IPS-15b (cell line): Measurements from ENCODE around the gene AAGAB.
"Not testable (repeated sequence)": the region's sequence is repeated elsewhere in the genome, so short reads cannot be mapped to it uniquely, and the experiment has no call there.

Source experiments
- H3K27me3 ChIP-seq: one replicate; pipeline ENCODE4 v1.6.1; 2013; ENCODE audit warnings: low read length; ENCODE audit not compliant: control insufficient read depth, insufficient read depth
- H3K36me3 ChIP-seq: one replicate; pipeline ENCODE4 v1.6.1; 2013; ENCODE audit warnings: low read length; ENCODE audit not compliant: control insufficient read depth, insufficient read depth
- H3K4me1 ChIP-seq: one replicate; pipeline ENCODE4 v1.6.1; 2013; ENCODE audit warnings: mild to moderate bottlenecking, low read length; ENCODE audit not compliant: control insufficient read depth, insufficient read depth
- H3K4me3 ChIP-seq: one replicate; pipeline ENCODE4 v1.5.1; 2013; ENCODE audit warnings: low read depth, low read length
- H3K9ac ChIP-seq: one replicate; pipeline ENCODE4 v1.6.1; 2013; ENCODE audit warnings: low read depth, mild to moderate bottlenecking, low read length
- H3K9me3 ChIP-seq: one replicate; pipeline ENCODE4 v1.6.1; 2013; ENCODE audit warnings: mild to moderate bottlenecking, low read length; ENCODE audit not compliant: control insufficient read depth, insufficient read depth

AAGAB gene

DNA sequence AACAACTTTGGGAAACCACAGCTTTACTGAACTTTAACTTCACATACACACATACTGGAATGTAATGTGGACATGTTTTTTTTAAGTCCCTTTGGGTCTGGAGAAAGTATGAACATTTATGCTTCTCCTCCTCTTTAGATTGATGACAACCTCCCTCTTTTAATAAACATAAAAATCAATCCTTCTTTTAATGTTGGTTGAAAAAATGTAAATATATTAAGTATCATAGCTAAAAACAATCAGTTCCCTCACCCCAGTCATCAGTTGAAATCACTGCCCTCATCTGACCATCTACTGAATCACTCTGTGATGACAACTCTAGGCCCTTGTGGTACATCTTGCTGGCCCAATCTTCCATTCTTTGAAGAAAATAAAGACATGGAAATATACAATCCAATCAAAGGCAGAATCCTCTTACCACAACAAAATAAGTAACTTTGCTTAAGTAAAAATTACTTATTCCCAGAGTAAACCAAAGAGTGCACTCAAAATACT is 6.4 kb downstream of the AAGAB start:
- H3K9me3 ChIP-seq = no peaks in the 10 kb centered on the region
- H3K4me1 ChIP-seq = no peaks in the 10 kb centered on the region
- no peaks in the 10 kb centered on the region for H3K27me3 ChIP-seq
- no peak overlapping the region for H3K4me3 ChIP-seq
- H3K9ac ChIP-seq = no peak overlapping the region
- no peaks in the 10 kb centered on the region for H3K36me3 ChIP-seq

- H3K9me3 ChIP-seq, H3K36me3 ChIP-seq, H3K4me1 ChIP-seq, H3K9ac ChIP-seq, H3K4me3 ChIP-seq, H3K27me3 ChIP-seq: not testable (repeated sequence)
These were observed 7.9 kb downstream of the AAGAB start for GRCh38 chr15:67246606-67247005.

DNA sequence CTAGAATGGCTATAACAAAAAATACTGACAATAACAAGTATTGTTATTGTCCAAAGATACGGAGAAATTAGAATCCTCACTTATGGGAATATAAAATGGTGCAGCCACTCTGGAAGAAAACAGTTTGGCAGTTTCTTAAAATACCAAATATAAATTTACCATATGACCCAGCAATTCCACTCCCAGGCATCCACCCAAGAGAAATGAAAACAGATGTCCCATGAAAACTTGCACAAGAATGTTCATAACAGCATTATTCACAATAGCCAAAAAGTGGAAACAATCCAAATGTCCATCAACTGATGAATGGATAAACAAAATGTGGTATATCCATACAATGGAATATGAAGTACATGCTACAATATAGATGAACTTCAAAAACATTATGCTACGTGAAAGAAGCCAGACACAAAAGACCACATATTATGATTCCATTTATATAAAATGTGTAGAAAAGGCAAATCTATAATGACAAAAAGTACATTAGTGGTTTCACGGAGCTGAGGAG is 9.4 kb downstream of the AAGAB start:
- Histone ChIP-seq H3K4me3 (no peak overlapping the region), H3K9me3 (no peaks in the 10 kb centered on the region), H3K27me3 (no peaks in the 10 kb centered on the region), H3K4me1 (no peaks in the 10 kb centered on the region), H3K9ac (no peak overlapping the region), H3K36me3 (no peaks in the 10 kb centered on the region)

DNA sequence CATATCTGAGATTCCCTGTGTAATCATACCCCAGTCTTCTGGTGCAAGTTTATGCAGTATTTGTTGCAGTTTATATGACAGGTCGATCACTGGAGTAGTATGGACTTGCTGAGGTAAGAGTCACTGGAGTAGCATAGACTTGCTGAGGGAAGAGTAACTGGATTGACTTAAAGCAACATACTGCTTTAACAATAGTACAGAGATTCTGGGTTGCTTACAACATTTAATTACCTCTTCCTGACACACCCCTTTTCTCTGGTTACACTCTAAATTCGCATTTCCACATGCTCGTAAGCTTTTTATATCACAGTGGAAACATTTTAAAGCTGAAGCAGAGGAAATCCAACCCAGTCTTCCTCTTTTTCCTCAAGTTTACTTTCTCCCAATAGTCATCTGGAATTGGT is 11.8 kb downstream of the AAGAB start:
- Histone ChIP-seq H3K4me1 (no peaks in the 10 kb centered on the region), H3K9me3 (no peaks in the 10 kb centered on the region), H3K4me3 (no peak overlapping the region), H3K36me3 (no peaks in the 10 kb centered on the region), H3K9ac (no peak overlapping the region), H3K27me3 (no peaks in the 10 kb centered on the region)

DNA sequence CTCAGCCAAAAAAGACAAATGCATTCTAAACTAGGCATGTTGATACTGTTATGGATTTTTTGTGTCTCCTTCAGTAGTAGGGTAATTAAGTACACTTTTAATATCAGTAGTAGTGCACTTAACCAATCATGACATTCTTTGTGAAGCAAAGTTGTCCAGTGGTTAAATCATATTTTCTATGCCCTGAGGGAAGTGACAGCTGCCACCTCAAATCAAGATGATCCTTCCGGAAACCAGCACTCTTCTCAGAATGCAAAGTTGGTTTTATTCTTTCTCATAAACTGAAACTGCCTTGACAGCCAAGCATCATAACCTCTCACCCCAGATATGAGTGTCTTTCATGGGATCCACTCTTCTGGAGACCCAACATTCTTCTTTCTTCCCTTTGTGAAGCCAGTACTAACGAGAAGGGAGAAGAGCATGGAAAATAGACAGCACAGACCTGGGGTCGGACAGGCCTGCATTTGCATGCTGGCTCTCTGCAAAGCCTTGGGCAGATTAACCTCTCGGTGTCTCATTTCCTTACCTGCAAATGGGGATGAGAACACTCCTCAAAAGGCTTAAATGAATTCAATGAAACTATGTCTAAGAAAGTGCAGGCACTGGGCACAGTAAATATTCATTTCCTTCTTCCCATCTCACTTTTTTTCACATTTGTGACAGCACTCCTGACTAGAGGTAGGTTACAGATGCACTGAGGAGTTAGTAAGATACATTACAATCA is 13.2 kb downstream of the AAGAB start:
- H3K9ac ChIP-seq = no peak overlapping the region
- H3K4me1 ChIP-seq = no peaks in the 10 kb centered on the region
- no peaks in the 10 kb centered on the region for H3K9me3 ChIP-seq
- no peak overlapping the region for H3K4me3 ChIP-seq
- no peaks in the 10 kb centered on the region for H3K27me3 ChIP-seq
- no peaks in the 10 kb centered on the region for H3K36me3 ChIP-seq

DNA sequence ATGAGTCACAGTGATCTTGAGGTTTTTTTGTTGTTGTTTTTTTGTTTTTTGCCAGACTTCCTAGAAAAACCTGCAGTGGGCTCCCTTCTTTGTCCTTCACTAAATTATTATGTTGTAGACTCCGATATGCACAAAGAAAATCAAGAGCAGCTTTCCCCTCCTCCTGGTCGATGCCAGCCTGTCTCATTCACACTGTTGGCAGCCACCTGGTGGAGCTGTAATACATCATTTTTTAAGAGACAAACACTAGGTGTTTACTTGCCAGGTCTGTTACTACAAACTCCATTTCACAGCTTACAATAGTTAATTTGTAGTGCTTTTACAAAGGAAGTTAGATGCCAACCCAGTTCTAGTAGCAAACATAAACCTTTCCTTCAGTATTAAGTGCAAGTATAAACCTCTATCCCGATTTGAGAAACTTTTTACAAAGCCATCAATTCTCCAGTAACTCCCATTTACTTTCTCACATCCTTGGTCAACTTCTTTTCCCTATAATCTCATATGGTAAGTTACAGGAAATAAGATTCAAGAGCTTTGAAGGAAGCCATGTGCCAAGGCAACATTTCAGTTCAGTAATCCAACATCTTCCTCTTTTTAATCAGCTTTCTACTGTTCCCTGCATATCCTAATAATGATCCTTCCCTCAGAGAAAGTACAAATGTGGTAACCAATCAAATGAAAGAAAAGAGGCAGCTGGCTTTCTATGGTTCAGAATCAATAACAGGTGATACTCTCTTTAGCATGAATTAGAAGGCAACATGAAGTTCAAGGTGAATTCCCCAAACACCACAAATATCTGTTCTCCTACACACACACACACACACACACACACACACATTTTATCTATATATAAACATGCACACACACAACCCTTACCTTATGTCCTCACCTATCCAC is 14.0 kb downstream of the AAGAB start:
- H3K4me1 ChIP-seq = no peaks in the 10 kb centered on the region
- H3K9ac ChIP-seq = no peak overlapping the region
- H3K27me3 ChIP-seq = no peaks in the 10 kb centered on the region
- H3K4me3 ChIP-seq = no peak overlapping the region
- H3K9me3 ChIP-seq = no peaks in the 10 kb centered on the region
- no peaks in the 10 kb centered on the region for H3K36me3 ChIP-seq

GRCh38 chr15:67232591-67232990 is 21.9 kb downstream of the AAGAB start:
- Histone ChIP-seq H3K4me3 (no peak overlapping the region), H3K9ac (no peak overlapping the region), H3K27me3 (no peaks in the 10 kb centered on the region), H3K4me1 (no peaks in the 10 kb centered on the region), H3K9me3 (no peaks in the 10 kb centered on the region), H3K36me3 (no peaks in the 10 kb centered on the region)

DNA sequence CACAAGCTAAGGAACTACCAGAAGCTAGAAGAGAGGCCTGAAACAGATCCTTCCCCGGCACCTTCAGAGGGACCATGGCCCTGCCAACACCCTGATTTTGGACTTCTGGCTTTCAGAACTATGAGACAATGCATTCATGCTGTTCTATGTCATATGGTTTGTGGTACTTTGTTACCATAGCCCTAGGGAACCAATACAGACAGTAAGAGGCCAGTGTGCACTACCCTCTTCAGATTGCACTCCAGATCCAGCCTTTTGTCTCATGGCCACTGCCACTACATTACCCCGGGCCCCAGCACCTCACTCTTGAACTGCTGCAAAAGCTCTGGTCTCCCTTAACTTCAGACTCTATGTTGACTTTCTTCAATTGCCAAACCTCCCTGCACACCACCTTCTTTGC is 24.0 kb downstream of the AAGAB start:
- Histone ChIP-seq H3K9me3 (no peaks in the 10 kb centered on the region), H3K36me3 (no peaks in the 10 kb centered on the region), H3K9ac (no peak overlapping the region), H3K27me3 (no peaks in the 10 kb centered on the region), H3K4me1 (no peaks in the 10 kb centered on the region), H3K4me3 (no peak overlapping the region)

- no peak overlapping the region for H3K9ac ChIP-seq
- H3K4me3 ChIP-seq = no peak overlapping the region
- H3K4me1 ChIP-seq = no peaks in the 10 kb centered on the region
- H3K27me3 ChIP-seq = no peaks in the 10 kb centered on the region
- no peaks in the 10 kb centered on the region for H3K9me3 ChIP-seq
- no peaks in the 10 kb centered on the region for H3K36me3 ChIP-seq
These were observed 26.2 kb downstream of the AAGAB start for GRCh38 chr15:67228286-67228685.

- Histone ChIP-seq H3K4me3 (no peak overlapping the region), H3K27me3 (no peaks in the 10 kb centered on the region), H3K36me3 (no peaks in the 10 kb centered on the region), H3K9ac (no peak overlapping the region), H3K4me1 (no peaks in the 10 kb centered on the region), H3K9me3 (no peaks in the 10 kb centered on the region)
These were observed 26.6 kb downstream of the AAGAB start for GRCh38 chr15:67227846-67228245.

- Histone ChIP-seq H3K4me3 (no peak overlapping the region), H3K9me3 (no peaks in the 10 kb centered on the region), H3K36me3 (no peaks in the 10 kb centered on the region), H3K9ac (no peak overlapping the region), H3K4me1 (no peaks in the 10 kb centered on the region), H3K27me3 (no peaks in the 10 kb centered on the region)
These were observed 27.0 kb downstream of the AAGAB start for GRCh38 chr15:67227431-67227830.

GRCh38 chr15:67225336-67225735 is 29.1 kb downstream of the AAGAB start:
- Histone ChIP-seq H3K9me3 (no peaks in the 10 kb centered on the region), H3K4me1 (no peaks in the 10 kb centered on the region), H3K27me3 (no peaks in the 10 kb centered on the region), H3K4me3 (no peak overlapping the region), H3K36me3 (no peaks in the 10 kb centered on the region), H3K9ac (no peak overlapping the region)
